ENCODE results near the gene YWHAE.

GRCh38 chr17:1351275-1351674, 48.7 kb downstream of the YWHAE start:
- no peak for TF ChIP-seq CTCF (IDR thresholded peaks at IDR 0.05)
- no peak for TF ChIP-seq EZH2phosphoT487 (IDR thresholded peaks at IDR 0.05)
- no peak for TF ChIP-seq EZH2 (IDR thresholded peaks at IDR 0.05)

Measured in neural progenitor cell (in vitro differentiated cells).